HepG2 (cell line): Measurements from ENCODE around the gene GDPGP1. TPM values are rescaled to one million over a fixed set of nuclear protein-coding genes. Genes with fewer than 3 reads are reported as not detected.
A peak's percentile ranks its signal among the peaks of the same experiment; 100 is the strongest.

Source experiments
- ARID3A ChIP-seq: IDR thresholded peaks from 2 replicates; pipeline ENCODE4 v1.6.1; 2012; ENCODE audit warnings: low read depth, low read length, improper control_type of control experiment
- BCL6 ChIP-seq: IDR thresholded peaks from 2 replicates; pipeline ENCODE4 v1.6.1; 2016; ENCODE audit warnings: missing genetic modification reagents, missing compliant biosample characterization
- HNF1B ChIP-seq: sonication (generic); formaldehyde crosslinking; IDR thresholded peaks from 2 replicates; pipeline ENCODE4 v1.5.1; 2020; ENCODE audit warnings: mild to moderate bottlenecking, moderate library complexity, missing genetic modification reagents
- POLR2A ChIP-seq, 2 experiments: IDR thresholded peaks; 2 replicates each; pipeline ENCODE4 v1.6.1; 2011; ENCODE audit warnings: low read depth in 2 of 2, low read length in 2 of 2, mild to moderate bottlenecking in 1 of 2, moderate library complexity in 1 of 2; ENCODE audit not compliant: insufficient read depth in 1 of 2
- SIN3A ChIP-seq: IDR thresholded peaks from 2 replicates; pipeline ENCODE4 v1.6.1; 2011; ENCODE audit warnings: low read depth, mild to moderate bottlenecking, control low read depth, low read length, borderline replicate concordance
- UBTF ChIP-seq: sonication (generic); formaldehyde crosslinking; IDR thresholded peaks from 2 replicates; pipeline ENCODE4 v1.4.0; 2020; ENCODE audit warnings: mild to moderate bottlenecking, missing genetic modification reagents
- ZBTB40 ChIP-seq, 2 experiments: fragments of 450-650 bp in 1 of 2; sonication (generic) in 1 of 2; formaldehyde crosslinking in 1 of 2; IDR thresholded peaks; 2 replicates each; pipeline versions ENCODE4 v1.6.1 to v1.8.0; 2016 to 2022; ENCODE audit warnings: antibody characterized with exemption in 1 of 2, mild to moderate bottlenecking in 1 of 2, missing genetic modification reagents in 1 of 2
- ZNF274 ChIP-seq: sonication (generic); formaldehyde crosslinking; IDR thresholded peaks from 2 replicates; pipeline ENCODE4 v1.5.1; 2020; ENCODE audit warnings: mild to moderate bottlenecking, missing genetic modification reagents
- ZNF446 ChIP-seq: sonication (generic); formaldehyde crosslinking; IDR thresholded peaks from 2 replicates; pipeline ENCODE4 v1.5.0; 2020; ENCODE audit warnings: mild to moderate bottlenecking, missing genetic modification reagents
- ZNF747 ChIP-seq: sonication (generic); formaldehyde crosslinking; IDR thresholded peaks from 2 replicates; pipeline ENCODE4 v1.8.1; 2023; ENCODE audit warnings: missing genetic modification reagents, mild to moderate bottlenecking, borderline replicate concordance
- ZNF883 ChIP-seq: sonication (generic); formaldehyde crosslinking; IDR thresholded peaks from 2 replicates; pipeline ENCODE4 v1.5.1; 2020; ENCODE audit warnings: mild to moderate bottlenecking, missing genetic modification reagents; ENCODE audit errors: not compliant biosample characterization
- ZSCAN31 ChIP-seq: sonication (generic); formaldehyde crosslinking; IDR thresholded peaks from 2 replicates; pipeline ENCODE4 v1.5.0; 2020; ENCODE audit warnings: low read depth, mild to moderate bottlenecking, missing genetic modification reagents
- polyA plus RNA-seq, 8 experiments: library from polyadenylated mRNA; depleted of rRNA in 3 of 8; stranded (reverse) in 7 of 8; unstranded in 1 of 8; fragments of >200 nt; fragmentation: Illumina TruSeq in 4 of 8; extraction: Trizol in 4 of 8; gene quantifications; 2 replicates each; pipeline versions ENCODE4 v1.2.1 to v1.2.3, GENCODE V29; 2011 to 2016; ENCODE audit warnings: low read depth in 4 of 8, missing spikeins in 1 of 8, mixed read lengths in 1 of 8; ENCODE audit not compliant: insufficient read depth in 1 of 8
- total RNA-seq, 5 experiments: library from RNA; depleted of rRNA; stranded (reverse); fragments of >200 nt; fragmentation: Illumina TruSeq; extraction: Trizol; gene quantifications; 2 replicates each; pipeline ENCODE4 v1.2.3, GENCODE V29; 2016; ENCODE audit warnings: low read depth in 1 of 5

GDPGP1 gene
- total and polyA plus RNA-seq, 2 of the 13 experiments (the other 11 are each of a cell fraction or from before 2014, with no cell fraction given), result 1.5 to 4.3 TPM

- TF ChIP-seq HNF1B (CRISPR knock-in tag), result peak; percentile 27; the same call in 1 of the 2 replicates
- TF ChIP-seq SIN3A, result 0 out of 2 replicates have a peak, but pooled peaks have one; percentile 27
- TF ChIP-seq ZNF446, result 0 out of 2 replicates have a peak, but pooled peaks have one; percentile 39
- no peak for TF ChIP-seq ZBTB40 (IDR thresholded peaks at IDR 0.05)
- peak; percentile 61 for TF ChIP-seq ZBTB40 (CRISPR knock-in tag; IDR thresholded peaks at IDR 0.05)
- TF ChIP-seq ZSCAN31 (CRISPR knock-in tag), result peak; percentile 47; the same call in 1 of the 2 replicates
- 0 out of 2 replicates have a peak, but pooled peaks have one; percentile 10 for TF ChIP-seq BCL6 (CRISPR knock-in tag)
- TF ChIP-seq ZNF747, result no peak
- TF ChIP-seq ZNF274 (CRISPR knock-in tag), result no peak; the same call in 1 of the 2 replicates
- peak; percentile 19 for TF ChIP-seq ZNF883 (CRISPR knock-in tag)
- TF ChIP-seq ARID3A, result no peak
- peak; percentile 83 for TF ChIP-seq UBTF (CRISPR knock-in tag)
- peak in 1 of 2 experiments; percentile 73; a peak in 3 of 4 replicates for TF ChIP-seq POLR2A (IDR thresholded peaks at IDR 0.05; ENCODE audit: insufficient read depth in 1 of 2, low read depth in 2 of 2, low read length in 2 of 2)
Measured at GRCh38 chr15:90201130-90201943, 32.7 kb upstream of the GDPGP1 start, which contains the start of gene SEMA4B (continued).
